Prostate gland (tissue), 2 donors: ENCODE results near the gene PERCC1. TPM values are rescaled to one million over a fixed set of nuclear protein-coding genes. Genes with fewer than 3 reads are reported as not detected.

Experiments used
- DNase-seq: peaks from one replicate; pipeline ENCODE4 v3.0.0-alpha.2; 2019; ENCODE audit warnings: low spot score
- H3K27ac ChIP-seq, 2 donors: fragments of 200-600 bp; sonication (generic); 2 replicates each; pipeline ENCODE4 v1.5.1; 2017 to 2019
- H3K27me3 ChIP-seq: fragments of 200-600 bp; sonication (generic); replicated peaks from 2 replicates; pipeline ENCODE4 v1.5.1; 2019; ENCODE audit not compliant: insufficient read depth
- H3K36me3 ChIP-seq, 2 donors: fragments of 200-600 bp; sonication (generic); 1 replicate in 1 of 2; 2 replicates in 1 of 2; pipeline versions ENCODE4 v1.5.1 to v1.8.1; 2017 to 2019
- H3K4me1 ChIP-seq: fragments of 200-600 bp; sonication (generic); replicated peaks from 2 replicates; pipeline ENCODE4 v1.5.1; 2019
- H3K4me3 ChIP-seq, 2 donors: fragments of 200-600 bp; sonication (generic); 2 replicates each; pipeline ENCODE4 v1.5.1; 2017 to 2019
- H3K9me3 ChIP-seq: fragments of 200-600 bp; sonication (generic); 2 replicates; pipeline ENCODE4 v1.5.1; 2017
- POLR2A ChIP-seq: fragments of 450-650 bp; IDR thresholded peaks from one replicate; pipeline ENCODE4 v1.6.1; 2016; ENCODE audit warnings: antibody characterized with exemption, mild to moderate bottlenecking
- POLR2AphosphoS5 ChIP-seq: sonication (generic); formaldehyde crosslinking; IDR thresholded peaks from one replicate; pipeline ENCODE4 v1.6.1; 2017; ENCODE audit warnings: antibody characterized with exemption
- WGBS: methylation state at CpG from one replicate; pipeline ENCODE4 v1.1.5; 2018; 5-methylcytosine and 5-hydroxymethylcytosine counted together
- intact Hi-C: fragments of 100-400 bp; cut with DNase I; formaldehyde crosslinking; loops from one replicate; pipeline ENCODE4 v1.14.2; 2022
- total RNA-seq, 2 donors: library from RNA; depleted of rRNA; stranded (reverse); fragments of >200 nt; gene quantifications; one replicate each; pipeline ENCODE4 v1.1.0, GENCODE V29; 2016
- TF ChIP-seq, protein P1 (sequence below), 4 experiments: fragments of 200-600 bp in 2 of 4; fragments of 450-650 bp in 2 of 4; sonication (generic) in 2 of 4; IDR thresholded peaks; 1 replicate in 3 of 4; 2 replicates in 1 of 4; pipeline ENCODE4 v1.5.1; 2016 to 2019; ENCODE audit warnings: antibody characterized with exemption in 4 of 4, mild to moderate bottlenecking in 2 of 4, moderate library complexity in 2 of 4

The PERCC1 gene
- 10 to 100 TPM; 26.0 to 45.2 TPM for total RNA-seq

DNA sequence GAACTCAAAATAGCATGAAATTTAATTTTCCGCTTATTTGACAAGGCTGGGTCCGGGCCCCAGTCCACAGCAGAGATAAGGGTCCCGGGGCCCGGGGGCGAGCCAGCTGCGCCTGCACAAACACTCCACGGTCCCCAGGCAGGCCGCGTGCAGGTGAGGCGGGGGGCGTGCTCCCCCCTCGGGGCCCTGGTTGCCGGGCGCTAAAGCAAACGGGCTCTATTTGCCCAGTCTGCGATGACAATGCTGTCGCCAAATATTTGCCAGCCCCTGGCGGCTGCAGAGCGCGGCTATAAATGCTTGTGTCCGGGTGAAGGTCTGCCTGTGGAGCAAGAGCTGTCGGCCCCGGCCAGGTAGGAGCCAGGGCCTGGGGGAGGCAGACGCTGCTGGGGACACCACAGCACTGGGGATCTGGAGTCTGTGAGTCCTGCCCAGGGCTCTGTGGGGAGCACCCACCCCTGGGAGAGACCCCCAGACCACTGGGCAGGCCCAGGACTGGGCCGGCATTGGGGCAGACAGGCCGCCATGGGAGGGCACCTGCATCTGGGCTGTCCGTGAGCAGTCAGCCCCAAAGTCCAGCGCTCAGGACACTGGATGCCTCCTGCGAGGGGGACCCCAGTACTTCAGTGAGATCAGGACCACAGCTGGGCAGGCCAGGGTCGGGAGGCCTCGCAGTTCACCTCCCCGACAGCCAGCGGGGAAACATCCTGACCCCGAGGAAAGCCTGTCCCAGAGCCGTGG, at the start of gene PERCC1:
Gene PERCC1 (plus strand): TSS at position 320 of the 738 bp plus-strand sequence. CDS start 1,516 bp downstream, outside the sequence.
- H3K4me3 ChIP-seq = peak within 1 kb of the TSS; percentile 35 to 37
- no peaks in the 10 kb centered on the region for H3K27me3 ChIP-seq
- TF ChIP-seq POLR2A (no peak), POLR2AphosphoS5 (peak; percentile 67)
- TF ChIP-seq, protein P1, sequence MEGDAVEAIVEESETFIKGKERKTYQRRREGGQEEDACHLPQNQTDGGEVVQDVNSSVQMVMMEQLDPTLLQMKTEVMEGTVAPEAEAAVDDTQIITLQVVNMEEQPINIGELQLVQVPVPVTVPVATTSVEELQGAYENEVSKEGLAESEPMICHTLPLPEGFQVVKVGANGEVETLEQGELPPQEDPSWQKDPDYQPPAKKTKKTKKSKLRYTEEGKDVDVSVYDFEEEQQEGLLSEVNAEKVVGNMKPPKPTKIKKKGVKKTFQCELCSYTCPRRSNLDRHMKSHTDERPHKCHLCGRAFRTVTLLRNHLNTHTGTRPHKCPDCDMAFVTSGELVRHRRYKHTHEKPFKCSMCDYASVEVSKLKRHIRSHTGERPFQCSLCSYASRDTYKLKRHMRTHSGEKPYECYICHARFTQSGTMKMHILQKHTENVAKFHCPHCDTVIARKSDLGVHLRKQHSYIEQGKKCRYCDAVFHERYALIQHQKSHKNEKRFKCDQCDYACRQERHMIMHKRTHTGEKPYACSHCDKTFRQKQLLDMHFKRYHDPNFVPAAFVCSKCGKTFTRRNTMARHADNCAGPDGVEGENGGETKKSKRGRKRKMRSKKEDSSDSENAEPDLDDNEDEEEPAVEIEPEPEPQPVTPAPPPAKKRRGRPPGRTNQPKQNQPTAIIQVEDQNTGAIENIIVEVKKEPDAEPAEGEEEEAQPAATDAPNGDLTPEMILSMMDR (IDR thresholded peaks at IDR 0.05) = peak in 1 of 4 experiments; percentile 72
- H3K36me3 ChIP-seq = no peaks in the 10 kb centered on the region
- 49% methylated on average over 30 of the region's 35 CpGs for WGBS
- DNase-seq = peak; percentile 49
- intact Hi-C loops = no loop called here
- H3K27ac ChIP-seq = peak within 1 kb of the TSS; percentile 68 to 71
- H3K9me3 ChIP-seq = no peaks in the 10 kb centered on the region
- H3K4me1 ChIP-seq = peaks cover 7% of the 10 kb centered on the region

DNA sequence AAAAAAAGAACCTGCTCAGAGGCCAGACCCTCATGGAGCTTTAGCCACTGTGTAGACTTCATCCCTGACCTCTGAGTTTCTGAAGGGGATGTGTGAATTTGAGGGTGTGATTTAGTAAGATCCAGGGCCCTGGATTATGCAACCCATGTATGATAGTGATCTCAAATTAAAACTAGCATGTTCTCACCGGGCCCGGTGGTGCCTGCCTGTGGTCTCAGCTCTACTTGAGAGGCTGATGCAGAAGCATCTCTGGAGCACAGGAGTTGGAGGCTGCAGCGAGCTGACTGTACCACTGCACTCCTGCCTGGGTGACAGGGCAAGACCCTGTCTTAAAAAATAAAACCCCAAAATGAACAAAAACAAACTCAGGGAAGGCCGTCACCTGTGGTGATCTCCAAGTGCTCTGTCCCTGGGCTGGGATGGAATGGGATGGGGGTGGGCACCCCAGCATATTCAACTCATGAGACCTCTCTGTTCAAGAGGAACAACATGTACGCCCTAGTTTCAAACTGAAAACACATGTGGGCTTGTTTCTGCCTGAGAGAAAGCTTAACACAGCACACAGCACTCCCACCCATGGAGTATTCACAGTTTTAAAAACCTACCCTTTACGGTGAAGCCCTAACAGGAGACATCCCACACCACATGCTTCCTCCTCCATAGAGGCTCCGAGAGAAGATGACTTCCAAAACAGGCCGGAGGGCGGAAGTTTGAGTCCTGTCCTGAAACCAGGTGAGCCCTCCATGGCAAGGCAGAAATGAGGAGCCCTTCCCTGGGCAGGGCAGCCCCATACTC, 49.1 kb upstream of the PERCC1 start:
- Histone ChIP-seq H3K27ac (no peak overlapping the region), H3K9me3 (no peaks in the 10 kb centered on the region), H3K4me1 (no peaks in the 10 kb centered on the region), H3K36me3 (no peaks in the 10 kb centered on the region), H3K27me3 (no peaks in the 10 kb centered on the region), H3K4me3 (no peak overlapping the region)
- intact Hi-C loops = no loop called here
- DNase-seq = no peak
- 86% methylated on average over 7 of the region's 9 CpGs for WGBS
- TF ChIP-seq POLR2AphosphoS5 (no peak), POLR2A (no peak)
- TF ChIP-seq, protein P1 (IDR thresholded peaks at IDR 0.05) = no peak

DNA sequence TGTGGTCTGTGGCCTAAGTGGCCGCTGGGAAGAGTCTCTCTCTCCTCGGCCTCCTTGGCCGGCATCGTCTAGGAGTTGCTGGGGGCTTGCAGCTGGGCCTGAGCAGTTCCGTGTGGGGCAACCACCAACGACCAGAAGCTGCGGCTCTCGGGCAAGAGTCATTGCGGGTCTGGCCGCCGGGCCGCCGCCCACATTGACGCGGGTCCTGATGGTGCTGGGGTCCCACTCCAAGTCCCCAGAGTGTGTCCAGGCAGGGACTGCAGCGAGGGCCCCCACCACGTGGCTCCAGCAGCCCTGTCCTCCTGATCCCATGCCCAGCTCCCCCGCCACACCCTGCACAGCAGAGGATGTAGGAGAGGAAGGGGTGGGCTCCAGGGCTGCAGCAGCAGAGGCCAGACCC, 47.3 kb upstream of the PERCC1 start:
- Histone ChIP-seq H3K27me3 (no peaks in the 10 kb centered on the region), H3K36me3 (no peaks in the 10 kb centered on the region), H3K27ac (no peak overlapping the region), H3K4me1 (no peaks in the 10 kb centered on the region), H3K9me3 (no peaks in the 10 kb centered on the region), H3K4me3 (no peak overlapping the region)
- TF ChIP-seq POLR2A = no peak
- intact Hi-C loops = no loop called here
- no peak for DNase-seq
- WGBS = 91% methylated on average over 18 of the region's 18 CpGs

DNA sequence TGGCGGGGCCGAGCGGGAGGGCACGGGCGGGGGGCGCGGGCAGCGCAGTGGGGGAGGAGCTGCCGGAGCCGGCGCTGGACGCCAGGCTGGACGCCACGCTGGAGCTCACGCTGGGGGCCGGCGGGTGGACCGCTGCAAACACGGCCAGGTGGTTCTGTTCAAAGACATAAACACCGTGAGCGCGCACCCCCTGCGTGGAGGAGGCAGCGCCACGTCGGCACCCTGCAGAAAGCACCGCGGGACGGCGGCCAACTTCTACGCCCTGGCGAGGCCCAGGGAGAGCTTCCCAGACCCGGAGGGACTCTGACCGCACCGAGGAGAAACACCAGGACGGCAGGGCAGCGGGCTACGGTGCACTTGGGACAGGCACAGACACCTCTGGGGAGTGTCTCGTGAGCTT, 45.6 kb upstream of the PERCC1 start:
- Histone ChIP-seq H3K4me1 (no peaks in the 10 kb centered on the region), H3K36me3 (peaks cover 3% of the 10 kb centered on the region in 2 donors), H3K4me3 (no peak overlapping the region), H3K9me3 (no peaks in the 10 kb centered on the region), H3K27me3 (no peaks in the 10 kb centered on the region), H3K27ac (no peak overlapping the region)
- TF ChIP-seq POLR2AphosphoS5 (no peak), POLR2A (no peak)
- TF ChIP-seq, protein P1 (IDR thresholded peaks at IDR 0.05) = no peak
- no peak for DNase-seq
- intact Hi-C loops = no loop called here
- WGBS = 92% methylated on average over 38 of the region's 39 CpGs

DNA sequence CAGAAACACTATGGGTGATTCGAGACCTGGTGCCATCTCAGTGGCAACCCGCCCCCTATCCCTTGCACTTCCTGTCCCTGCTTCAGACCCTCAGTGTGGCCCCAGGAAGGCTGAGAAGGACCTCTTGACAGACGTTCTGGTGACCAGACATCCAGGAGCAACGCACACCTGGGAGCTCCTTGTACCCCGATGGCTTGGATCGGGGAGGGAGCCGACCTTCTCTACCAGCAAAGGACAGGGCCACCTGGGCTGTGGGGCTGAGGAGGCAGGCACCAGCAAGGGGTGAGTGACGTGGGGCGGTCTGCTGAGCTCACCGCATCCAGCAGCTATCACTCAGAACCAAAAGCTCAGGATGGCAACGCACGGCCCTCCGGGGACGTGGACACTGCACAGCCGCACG, 43.5 kb upstream of the PERCC1 start:
- Histone ChIP-seq H3K27ac (no peak overlapping the region), H3K36me3 (peaks cover 3 to 13% of the 10 kb centered on the region in 2 donors), H3K27me3 (no peaks in the 10 kb centered on the region), H3K4me1 (no peaks in the 10 kb centered on the region), H3K9me3 (no peaks in the 10 kb centered on the region), H3K4me3 (no peak overlapping the region)
- WGBS = 96% methylated on average over 12 of the region's 16 CpGs
- DNase-seq = no peak
- TF ChIP-seq, protein P1 (IDR thresholded peaks at IDR 0.05) = no peak
- TF ChIP-seq POLR2A = no peak
- TF ChIP-seq POLR2AphosphoS5 = no peak
- intact Hi-C loops = no loop called here
